Measurements from ENCODE around the gene TLE4. TPM values are rescaled to one million over a fixed set of nuclear protein-coding genes. Genes with fewer than 3 reads are reported as not detected.

TLE4 gene
- total and polyA plus RNA-seq, 2 of the 4 experiments (the other 2 are of a cell fraction) = 68.0 to 78.1 TPM

DNA sequence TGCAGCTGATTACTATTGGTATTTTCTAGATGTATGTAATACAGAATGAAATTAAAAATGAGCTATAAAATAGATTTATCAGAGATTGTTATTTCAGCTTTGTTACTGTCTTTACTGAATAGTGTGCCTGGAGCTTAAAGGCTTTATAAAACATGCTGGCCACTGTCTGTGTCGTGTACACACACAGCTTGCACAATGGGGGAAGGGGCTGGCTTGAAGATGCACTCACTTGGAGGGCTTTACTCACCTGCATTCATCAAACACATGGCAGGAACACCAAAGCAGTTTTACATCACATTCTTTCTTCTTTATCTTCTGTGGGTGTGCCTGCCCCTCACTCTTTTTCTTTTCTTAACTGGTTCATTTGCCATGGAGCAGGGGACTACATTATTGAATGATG, 60.9 kb downstream of the TLE4 start:
- Histone ChIP-seq H3K4me2 (ENCODE audit: low read depth, low read length) (no peak overlapping the region), H3K27me3 (ENCODE audit: control insufficient read depth, insufficient read depth, low read length) (no peaks in the 10 kb centered on the region), H3K9me1 (ENCODE audit: insufficient read depth, low read length) (peaks cover 6% of the 10 kb centered on the region; the same call in 1 of the 2 replicates), H4K91ac (ENCODE audit: insufficient read depth, low read depth, low read length) (no peak overlapping the region), H2BK5ac (ENCODE audit: low read depth, low read length, poor library complexity, severe bottlenecking) (no peak overlapping the region), H3K14ac (replicated peaks; ENCODE audit: low read depth, low read length) (no peak overlapping the region), H2BK120ac (ENCODE audit: low read depth, low read length) (no peak overlapping the region), H4K5ac (ENCODE audit: low read depth, low read length) (no peak overlapping the region), H3K9me3 (ENCODE audit: control insufficient read depth, insufficient read depth, low read length) (no peaks in the 10 kb centered on the region), H3K4me3 (ENCODE audit: insufficient read depth, low read depth, low read length) (no peak overlapping the region), H3K56ac (ENCODE audit: extremely low read depth, insufficient read depth, low read length) (no peak overlapping the region), H2AK9ac (replicated peaks; ENCODE audit: low read depth, low read length, poor library complexity) (no peak overlapping the region), H3K36me3 (ENCODE audit: control insufficient read depth, insufficient read depth, low read length) (no peaks in the 10 kb centered on the region; the same call in 1 of the 2 replicates), H2BK20ac (ENCODE audit: low read depth, low read length) (no peak overlapping the region), H3K79me1 (ENCODE audit: low read depth in 1 of 2, low read length in 2 of 2) (peaks cover 27 to 54% of the 10 kb centered on the region in 2 experiments), H2BK15ac (ENCODE audit: low read depth, low read length) (no peak overlapping the region), H3K4me1 (ENCODE audit: control insufficient read depth, insufficient read depth, low read length) (peaks cover 2% of the 10 kb centered on the region; the same call in 1 of the 2 replicates), H3K23ac (ENCODE audit: low read depth, low read length) (no peak overlapping the region), H3K18ac (ENCODE audit: low read depth, low read length) (no peak overlapping the region), H2AK5ac (ENCODE audit: low read depth, low read length) (no peak overlapping the region), H4K20me1 (ENCODE audit: insufficient read depth, low read length) (no peaks in the 10 kb centered on the region; the same call in 1 of the 2 replicates), H3K9ac (ENCODE audit: low read depth, low read length) (no peak overlapping the region), H2AFZ (replicated peaks; ENCODE audit: low read length, poor library complexity) (no peak overlapping the region), H3K27ac (ENCODE audit: insufficient read depth, low read length) (no peak overlapping the region), H4K8ac (ENCODE audit: low read depth in 2 of 2, low read length in 2 of 2) (no peak overlapping the region), H3K4ac (ENCODE audit: low read depth, low read length) (no peak overlapping the region)
- intact Hi-C loops (cut with micrococcal nuclease) (no loop called here), dilution Hi-C loops (cut with HindIII; ENCODE audit: low sequenced_read_pairs, unreplicated experiment) (no loop called here), in situ Hi-C loops (cut with MboI; ENCODE audit: low sequenced_read_pairs) (no loop called here)
- ChIA-PET POLR2A (ENCODE audit: unreplicated experiment) (interaction anchor here (0.6 kb wide), 1 partner anchor 19 kb away, joined by 6 read pairs; no protein-coding TSS in a partner anchor), CTCF (no interaction called here)
- TF ChIP-seq BHLHE40 (IDR thresholded peaks at IDR 0.05; ENCODE audit: low read depth, low read length) (no peak), CEBPB (IDR thresholded peaks at IDR 0.05; ENCODE audit: low read depth, low read length) (no peak), RFX5 (IDR thresholded peaks at IDR 0.05; ENCODE audit: low read depth, low read length) (no peak), CHD1 (IDR thresholded peaks at IDR 0.05; ENCODE audit: low read depth, low read length) (no peak), MAFK (IDR thresholded peaks at IDR 0.05; ENCODE audit: low read depth, low read length) (no peak), POLR2A (IDR thresholded peaks at IDR 0.05; ENCODE audit: low read depth, low read length) (no peak), SMC3 (IDR thresholded peaks at IDR 0.05; ENCODE audit: low read depth, low read length) (no peak), MXI1 (IDR thresholded peaks at IDR 0.05; ENCODE audit: borderline replicate concordance, low read depth, low read length) (no peak), FOS (IDR thresholded peaks at IDR 0.05; ENCODE audit: low read depth, low read length) (no peak), RAD21 (IDR thresholded peaks at IDR 0.05; ENCODE audit: low read length) (no peak), NFE2L2 (IDR thresholded peaks at IDR 0.05; ENCODE audit: low read depth, low read length) (no peak), MAZ (IDR thresholded peaks at IDR 0.05; ENCODE audit: borderline replicate concordance, low read depth, low read length) (no peak), RCOR1 (IDR thresholded peaks at IDR 0.05; ENCODE audit: insufficient replicate concordance, low read length) (no peak)
- TF ChIP-seq, protein P1, sequence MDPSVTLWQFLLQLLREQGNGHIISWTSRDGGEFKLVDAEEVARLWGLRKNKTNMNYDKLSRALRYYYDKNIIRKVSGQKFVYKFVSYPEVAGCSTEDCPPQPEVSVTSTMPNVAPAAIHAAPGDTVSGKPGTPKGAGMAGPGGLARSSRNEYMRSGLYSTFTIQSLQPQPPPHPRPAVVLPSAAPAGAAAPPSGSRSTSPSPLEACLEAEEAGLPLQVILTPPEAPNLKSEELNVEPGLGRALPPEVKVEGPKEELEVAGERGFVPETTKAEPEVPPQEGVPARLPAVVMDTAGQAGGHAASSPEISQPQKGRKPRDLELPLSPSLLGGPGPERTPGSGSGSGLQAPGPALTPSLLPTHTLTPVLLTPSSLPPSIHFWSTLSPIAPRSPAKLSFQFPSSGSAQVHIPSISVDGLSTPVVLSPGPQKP (IDR thresholded peaks at IDR 0.05; ENCODE audit: borderline replicate concordance, low read depth, low read length) = no peak
- TF ChIP-seq, protein P2, sequence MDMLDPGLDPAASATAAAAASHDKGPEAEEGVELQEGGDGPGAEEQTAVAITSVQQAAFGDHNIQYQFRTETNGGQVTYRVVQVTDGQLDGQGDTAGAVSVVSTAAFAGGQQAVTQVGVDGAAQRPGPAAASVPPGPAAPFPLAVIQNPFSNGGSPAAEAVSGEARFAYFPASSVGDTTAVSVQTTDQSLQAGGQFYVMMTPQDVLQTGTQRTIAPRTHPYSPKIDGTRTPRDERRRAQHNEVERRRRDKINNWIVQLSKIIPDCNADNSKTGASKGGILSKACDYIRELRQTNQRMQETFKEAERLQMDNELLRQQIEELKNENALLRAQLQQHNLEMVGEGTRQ (IDR thresholded peaks at IDR 0.05; ENCODE audit: low read depth, low read length) = no peak
- TF ChIP-seq, protein P3, sequence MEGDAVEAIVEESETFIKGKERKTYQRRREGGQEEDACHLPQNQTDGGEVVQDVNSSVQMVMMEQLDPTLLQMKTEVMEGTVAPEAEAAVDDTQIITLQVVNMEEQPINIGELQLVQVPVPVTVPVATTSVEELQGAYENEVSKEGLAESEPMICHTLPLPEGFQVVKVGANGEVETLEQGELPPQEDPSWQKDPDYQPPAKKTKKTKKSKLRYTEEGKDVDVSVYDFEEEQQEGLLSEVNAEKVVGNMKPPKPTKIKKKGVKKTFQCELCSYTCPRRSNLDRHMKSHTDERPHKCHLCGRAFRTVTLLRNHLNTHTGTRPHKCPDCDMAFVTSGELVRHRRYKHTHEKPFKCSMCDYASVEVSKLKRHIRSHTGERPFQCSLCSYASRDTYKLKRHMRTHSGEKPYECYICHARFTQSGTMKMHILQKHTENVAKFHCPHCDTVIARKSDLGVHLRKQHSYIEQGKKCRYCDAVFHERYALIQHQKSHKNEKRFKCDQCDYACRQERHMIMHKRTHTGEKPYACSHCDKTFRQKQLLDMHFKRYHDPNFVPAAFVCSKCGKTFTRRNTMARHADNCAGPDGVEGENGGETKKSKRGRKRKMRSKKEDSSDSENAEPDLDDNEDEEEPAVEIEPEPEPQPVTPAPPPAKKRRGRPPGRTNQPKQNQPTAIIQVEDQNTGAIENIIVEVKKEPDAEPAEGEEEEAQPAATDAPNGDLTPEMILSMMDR (conservative IDR thresholded peaks at IDR 0.05; ENCODE audit: low read depth, low read length) = no peak
- 80% methylated on average over 1 of the region's 1 CpG; no CpG with 5 or more reads in 1 of the 2 experiments for WGBS, 2 experiments (ENCODE audit: extremely low coverage in 2 of 2, insufficient read length in 1 of 2)
- no TSS peak for BruUV-seq (replicated peaks)
- ATAC-seq (ENCODE audit: low read depth) = no peak
- DNase-seq = no peak

All from IMR-90 (cell line).